ENCODE results near the gene KRT34. TPM values are rescaled to one million over a fixed set of nuclear protein-coding genes. Genes with fewer than 3 reads are reported as not detected.
"Not testable (repeated sequence)": the region's sequence is repeated elsewhere in the genome, so short reads cannot be mapped to it uniquely, and the experiment has no call there.

The KRT34 gene
- not detected in 3 replicates for total RNA-seq
- long read RNA-seq, result 0 reads

DNA sequence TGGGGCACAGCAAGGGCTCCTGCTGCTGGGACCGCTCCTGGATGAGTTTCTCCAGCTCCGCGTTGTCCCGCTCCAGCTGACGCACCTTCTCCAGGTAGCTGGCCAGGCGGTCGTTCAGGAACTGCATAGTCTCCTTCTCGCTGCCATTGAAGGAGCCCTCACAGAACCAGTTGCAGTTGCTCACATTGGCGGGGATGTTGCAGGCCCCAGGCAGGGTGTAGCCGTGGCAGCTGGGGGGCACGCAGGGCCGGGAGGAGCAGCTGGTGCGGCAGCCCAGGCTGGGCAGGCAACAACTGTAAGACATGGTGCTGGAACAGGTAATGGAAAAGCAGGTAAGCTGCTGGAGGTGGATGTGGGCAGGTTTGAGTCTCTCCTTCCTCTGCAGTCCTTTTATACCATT, at the start of gene KRT34:
KRT34 (minus strand) TSS at position 364 of the 400 bp plus-strand sequence; CDS start at position 304, 60 bp downstream.
- not testable (repeated sequence) for H3K27me3 Mint-ChIP-seq (ENCODE audit: low read depth); H3K4me3 Mint-ChIP-seq (ENCODE audit: unreplicated experiment); H3K27ac Mint-ChIP-seq (ENCODE audit: unreplicated experiment); DNase-seq (ENCODE audit: low spot score); H3K4me1 Mint-ChIP-seq (ENCODE audit: low read depth); H3K36me3 Mint-ChIP-seq (ENCODE audit: low read depth)
- peaks cover 11% of the 10 kb centered on the region for H3K9me3 Mint-ChIP-seq (ENCODE audit: low read depth)

- not testable (repeated sequence) for H3K36me3 Mint-ChIP-seq (ENCODE audit: low read depth); H3K4me1 Mint-ChIP-seq (ENCODE audit: low read depth); H3K9me3 Mint-ChIP-seq (ENCODE audit: low read depth); H3K4me3 Mint-ChIP-seq (ENCODE audit: unreplicated experiment); H3K27ac Mint-ChIP-seq (ENCODE audit: unreplicated experiment); DNase-seq (ENCODE audit: low spot score); H3K27me3 Mint-ChIP-seq (ENCODE audit: low read depth)
Measured at GRCh38 chr17:41430376-41430775, 48.3 kb upstream of the KRT34 start.

DNA sequence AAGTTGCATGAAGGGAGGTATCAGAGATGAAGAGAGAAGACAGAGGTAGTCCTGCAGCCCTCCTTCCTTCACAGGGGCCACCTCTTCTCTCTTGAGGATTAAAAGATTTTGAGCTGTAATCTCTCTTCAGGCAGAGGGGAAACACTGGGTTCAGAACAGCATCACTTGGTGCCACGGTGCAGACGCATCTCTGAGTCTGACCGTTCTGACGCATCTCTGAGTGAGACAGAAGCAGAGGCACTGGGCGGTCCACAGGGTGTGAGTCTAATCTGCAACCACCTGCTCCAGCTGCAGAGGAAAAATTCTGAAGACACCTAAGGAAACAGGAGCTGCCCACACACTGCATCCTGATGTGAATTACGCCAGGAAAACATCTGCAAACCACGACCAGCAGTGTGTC, 47.6 kb upstream of the KRT34 start:
- Mint-ChIP-seq H3K9me3 (ENCODE audit: low read depth) (no peaks in the 10 kb centered on the region), H3K27me3 (ENCODE audit: low read depth) (peaks cover 4% of the 10 kb centered on the region), H3K4me1 (ENCODE audit: low read depth) (no peaks in the 10 kb centered on the region), H3K27ac (ENCODE audit: unreplicated experiment) (no peak overlapping the region), H3K4me3 (ENCODE audit: unreplicated experiment) (no peak overlapping the region), H3K36me3 (ENCODE audit: low read depth) (no peaks in the 10 kb centered on the region)
- DNase-seq (ENCODE audit: low spot score), result no peak
- TF ChIP-seq CTCF (IDR thresholded peaks at IDR 0.05), result no peak

GRCh38 chr17:41428591-41429291, 46.6 kb upstream of the KRT34 start:
- peaks cover 6% of the 10 kb centered on the region for H3K27me3 Mint-ChIP-seq (ENCODE audit: low read depth)
- no peaks in the 10 kb centered on the region for H3K36me3 Mint-ChIP-seq (ENCODE audit: low read depth)
- TF ChIP-seq CTCF (IDR thresholded peaks at IDR 0.05), result no peak
- H3K4me1 Mint-ChIP-seq (ENCODE audit: low read depth), result no peaks in the 10 kb centered on the region
- H3K9me3 Mint-ChIP-seq (ENCODE audit: low read depth), result no peaks in the 10 kb centered on the region
- no peak overlapping the region for H3K4me3 Mint-ChIP-seq (ENCODE audit: unreplicated experiment)
- H3K27ac Mint-ChIP-seq (ENCODE audit: unreplicated experiment), result no peak overlapping the region
- no peak for DNase-seq (ENCODE audit: low spot score)

DNA sequence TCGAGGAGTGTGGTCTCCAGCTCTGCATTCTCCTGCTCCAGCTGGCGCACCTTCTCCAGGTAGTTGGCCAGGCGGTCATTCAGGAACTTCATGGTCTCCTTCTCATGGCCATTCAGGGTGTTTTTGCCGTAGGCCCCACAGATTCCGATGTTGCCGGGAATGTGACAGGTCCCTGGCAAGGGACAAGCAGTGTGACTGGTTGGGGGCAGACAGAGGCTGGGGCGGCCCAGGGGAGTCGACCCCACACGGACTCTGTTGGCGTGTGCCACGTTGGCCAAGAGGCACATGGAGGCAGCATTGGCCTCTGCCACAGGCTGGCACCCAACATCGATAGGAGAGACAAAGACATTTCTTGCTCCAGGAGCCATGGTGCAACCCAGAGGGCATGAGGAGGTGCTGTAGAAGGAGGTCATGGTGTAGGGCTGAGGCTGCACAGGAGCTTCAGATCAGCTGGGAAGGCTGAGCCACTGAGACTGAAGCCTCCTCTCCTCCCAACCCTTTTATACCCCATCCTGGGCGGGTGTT, 42.1 kb upstream of the KRT34 start, which contains the start of gene KRT37:
KRT37 (minus strand) TSS at position 475 of the 525 bp plus-strand sequence; CDS start at position 413, 62 bp downstream.
- H3K4me3 Mint-ChIP-seq (ENCODE audit: unreplicated experiment), result no peak within 1 kb of the TSS

GRCh38 chr17:41422586-41422985, 40.5 kb upstream of the KRT34 start:
- not testable (repeated sequence) for H3K4me3 Mint-ChIP-seq (ENCODE audit: unreplicated experiment); H3K4me1 Mint-ChIP-seq (ENCODE audit: low read depth); H3K27me3 Mint-ChIP-seq (ENCODE audit: low read depth); H3K9me3 Mint-ChIP-seq (ENCODE audit: low read depth); H3K36me3 Mint-ChIP-seq (ENCODE audit: low read depth); H3K27ac Mint-ChIP-seq (ENCODE audit: unreplicated experiment); DNase-seq (ENCODE audit: low spot score)

More for the DNA sequence above, 42.1 kb upstream of the KRT34 start, which contains the start of gene KRT37:
- DNase-seq (ENCODE audit: low spot score), result no peak
- Mint-ChIP-seq H3K4me1 (ENCODE audit: low read depth) (no peaks in the 10 kb centered on the region), H3K9me3 (ENCODE audit: low read depth) (no peaks in the 10 kb centered on the region), H3K27me3 (ENCODE audit: low read depth) (peaks cover 9% of the 10 kb centered on the region), H3K36me3 (ENCODE audit: low read depth) (no peaks in the 10 kb centered on the region), H3K27ac (ENCODE audit: unreplicated experiment) (no peak within 1 kb of the TSS)
- TF ChIP-seq CTCF (IDR thresholded peaks at IDR 0.05), result no peak
